GM18502 (cell line): ENCODE results near the gene TMPRSS5.

Experiments
- ATAC-seq: cut with Tn5 transposase; IDR thresholded peaks from one replicate; pipeline ENCODE4 v1.9.1; 2021; ENCODE audit warnings: mild to moderate bottlenecking; ENCODE audit not compliant: unreplicated experiment, poor library complexity

The TMPRSS5 gene

DNA sequence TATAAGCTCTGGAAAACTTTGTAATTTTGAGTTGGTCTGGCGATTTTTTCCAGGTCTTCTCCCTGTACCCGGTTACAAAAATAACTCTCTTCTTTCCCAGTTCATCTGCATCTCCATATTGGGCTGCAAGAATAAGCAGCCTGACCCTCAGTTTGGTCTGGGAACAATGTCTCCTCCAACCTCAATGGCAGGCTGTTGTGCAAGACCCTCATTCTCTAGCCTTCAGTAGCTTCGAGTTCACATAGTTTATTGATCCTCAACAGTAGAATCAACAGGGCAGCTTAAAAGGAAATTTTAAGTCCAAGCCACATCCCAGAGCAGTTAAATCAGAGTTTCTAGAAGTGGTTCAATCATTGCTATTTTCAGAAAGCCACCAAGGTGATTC is 35.3 kb downstream of the TMPRSS5 start:
- no peak for ATAC-seq

- no peak for ATAC-seq
Observed at GRCh38 chr11:113670149-113670830, 35.8 kb downstream of the TMPRSS5 start.

GRCh38 chr11:113668255-113668654 is 37.9 kb downstream of the TMPRSS5 start:
- no peak for ATAC-seq

DNA sequence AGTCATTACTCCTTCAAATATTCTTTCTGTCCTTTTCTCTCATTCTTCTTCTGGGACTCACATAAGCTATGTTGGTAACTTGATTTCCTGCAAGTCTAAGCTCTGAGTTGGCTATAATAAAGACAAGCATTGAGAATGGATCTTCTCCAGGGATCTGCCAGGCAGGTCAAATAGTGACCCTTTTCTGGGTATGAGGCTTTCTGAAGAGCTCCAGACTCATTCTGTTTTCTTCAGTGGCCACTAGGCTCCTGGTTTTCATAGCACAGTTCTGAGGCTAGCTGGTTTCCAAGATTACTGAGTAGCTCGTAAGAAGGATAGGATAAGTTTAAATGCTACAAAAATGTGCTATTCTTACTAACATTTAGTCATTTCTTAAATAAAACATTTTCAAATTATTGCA is 38.3 kb downstream of the TMPRSS5 start:
- no peak for ATAC-seq

GRCh38 chr11:113666584-113666983 is 39.5 kb downstream of the TMPRSS5 start:
- no peak for ATAC-seq

GRCh38 chr11:113664981-113665710 is 41.0 kb downstream of the TMPRSS5 start:
- ATAC-seq = no peak

DNA sequence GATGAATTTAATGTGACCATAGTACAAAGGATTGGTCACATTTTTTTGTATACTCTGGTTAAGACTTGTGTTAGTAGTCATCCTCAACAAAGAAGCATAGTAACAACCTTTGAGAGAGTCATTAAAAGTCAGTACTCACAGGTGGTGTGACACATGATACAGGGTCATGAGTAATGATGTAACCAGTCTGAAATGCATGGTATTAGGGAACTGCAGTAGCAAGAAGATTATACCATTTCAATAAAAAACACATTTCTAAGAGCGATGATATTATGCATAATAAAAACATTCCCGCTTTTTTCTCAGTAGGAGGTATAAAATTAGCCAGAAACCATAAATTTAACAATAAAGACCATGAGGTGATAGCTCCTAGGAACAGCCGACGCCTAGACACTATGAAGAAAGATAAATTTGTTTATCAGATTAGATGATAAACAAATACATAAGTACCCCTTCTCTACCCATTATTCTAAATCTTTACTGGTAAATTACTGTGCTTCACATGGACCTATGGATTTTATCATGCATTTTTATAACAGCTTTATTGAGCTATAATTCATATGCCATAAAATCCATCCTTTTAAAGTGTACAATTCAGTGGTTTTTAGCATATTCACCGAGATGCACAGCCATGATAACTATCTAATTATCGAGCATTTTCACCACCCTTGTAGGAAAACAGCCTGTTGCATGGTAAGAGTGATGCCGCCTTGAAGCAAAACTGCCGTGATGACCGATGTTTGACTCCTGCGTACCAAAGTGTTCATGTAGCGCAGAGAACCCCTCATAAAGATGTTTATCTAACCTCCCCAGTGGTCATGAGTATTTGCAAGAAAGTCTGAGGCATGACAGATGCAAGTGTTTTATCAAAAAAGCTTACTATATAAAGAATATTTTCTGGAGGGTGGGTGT is 41.8 kb downstream of the TMPRSS5 start:
- no peak for ATAC-seq

DNA sequence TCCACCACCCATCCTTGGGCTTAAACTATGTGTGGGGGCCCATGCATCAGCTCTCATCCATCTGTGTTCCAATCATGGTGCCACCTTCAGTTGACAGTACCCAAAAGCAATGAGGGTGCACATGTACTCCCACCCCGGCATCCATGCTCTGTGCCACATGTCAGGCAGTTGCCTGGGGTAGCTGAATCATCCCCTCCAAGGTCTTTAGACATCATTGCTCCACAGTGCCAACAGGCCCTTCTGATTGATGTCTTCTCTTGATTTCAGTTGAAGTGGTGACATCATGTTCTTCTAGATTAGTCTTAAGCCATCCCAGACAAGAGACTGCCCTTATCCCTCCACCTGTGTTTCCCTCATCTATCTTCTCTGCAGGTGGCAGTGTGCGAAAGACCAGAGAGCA is 42.5 kb downstream of the TMPRSS5 start:
- ATAC-seq = no peak

- ATAC-seq = no peak
Observed at GRCh38 chr11:113655771-113656170, 50.3 kb downstream of the TMPRSS5 start.

DNA sequence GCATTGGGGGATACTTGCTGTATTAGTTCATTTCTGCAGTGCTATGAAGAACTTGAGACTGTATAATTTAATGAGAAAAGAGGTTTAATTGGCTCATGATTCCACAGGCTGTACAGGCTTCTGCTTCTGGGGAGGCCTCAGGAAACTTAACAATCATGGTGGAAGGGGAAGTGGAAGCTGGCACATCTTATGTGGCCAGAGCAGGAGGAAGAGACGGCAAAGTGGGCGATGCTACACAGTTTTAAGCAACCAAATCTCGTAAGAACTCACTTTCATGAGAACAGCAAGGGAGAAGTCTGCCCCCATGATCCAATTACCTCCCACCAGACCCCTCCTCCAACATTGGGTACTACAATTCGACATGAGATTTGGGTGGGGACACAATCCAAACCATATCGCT is 55.1 kb downstream of the TMPRSS5 start:
- ATAC-seq = no peak

- ATAC-seq = no peak
Observed at GRCh38 chr11:113649311-113649710, 56.8 kb downstream of the TMPRSS5 start.

DNA sequence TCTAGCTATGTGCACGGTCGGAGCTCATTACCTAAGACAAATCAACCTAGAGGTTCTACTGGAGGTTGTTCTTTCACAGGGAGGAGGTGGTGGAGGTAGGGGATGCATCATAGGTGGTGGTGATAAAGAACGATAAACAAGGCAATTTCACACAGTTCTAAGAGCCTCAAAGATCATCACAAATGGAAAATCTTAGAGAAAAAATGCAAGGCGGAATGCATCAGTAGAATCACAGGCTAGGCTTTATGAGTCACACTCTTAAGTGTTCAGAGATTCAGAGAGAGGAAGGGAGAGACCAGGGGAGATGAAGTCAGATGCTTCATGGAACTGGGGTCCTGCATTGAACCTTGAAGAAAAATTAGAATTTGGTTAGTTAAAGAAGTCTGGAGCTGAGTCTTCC is 58.3 kb downstream of the TMPRSS5 start:
- ATAC-seq = no peak

DNA sequence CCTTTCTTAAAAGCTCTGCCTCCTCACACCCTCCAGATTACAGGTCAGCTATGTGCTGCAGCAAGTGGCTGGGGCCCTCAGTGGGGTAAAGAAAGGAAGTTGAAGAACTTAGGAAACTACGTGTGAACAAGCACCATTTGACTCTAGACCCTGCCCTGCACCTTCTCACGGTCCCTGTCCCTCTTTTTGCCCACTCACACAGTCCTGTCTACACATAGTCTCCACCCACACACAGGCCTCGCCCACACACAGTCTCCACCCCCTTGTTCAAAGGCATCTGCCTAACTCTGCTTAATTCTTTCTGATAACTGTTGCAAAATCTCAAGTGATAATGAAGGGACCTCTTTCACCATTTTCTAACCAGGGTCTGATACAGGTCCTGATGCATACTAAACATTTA is 59.0 kb downstream of the TMPRSS5 start:
- ATAC-seq = no peak

DNA sequence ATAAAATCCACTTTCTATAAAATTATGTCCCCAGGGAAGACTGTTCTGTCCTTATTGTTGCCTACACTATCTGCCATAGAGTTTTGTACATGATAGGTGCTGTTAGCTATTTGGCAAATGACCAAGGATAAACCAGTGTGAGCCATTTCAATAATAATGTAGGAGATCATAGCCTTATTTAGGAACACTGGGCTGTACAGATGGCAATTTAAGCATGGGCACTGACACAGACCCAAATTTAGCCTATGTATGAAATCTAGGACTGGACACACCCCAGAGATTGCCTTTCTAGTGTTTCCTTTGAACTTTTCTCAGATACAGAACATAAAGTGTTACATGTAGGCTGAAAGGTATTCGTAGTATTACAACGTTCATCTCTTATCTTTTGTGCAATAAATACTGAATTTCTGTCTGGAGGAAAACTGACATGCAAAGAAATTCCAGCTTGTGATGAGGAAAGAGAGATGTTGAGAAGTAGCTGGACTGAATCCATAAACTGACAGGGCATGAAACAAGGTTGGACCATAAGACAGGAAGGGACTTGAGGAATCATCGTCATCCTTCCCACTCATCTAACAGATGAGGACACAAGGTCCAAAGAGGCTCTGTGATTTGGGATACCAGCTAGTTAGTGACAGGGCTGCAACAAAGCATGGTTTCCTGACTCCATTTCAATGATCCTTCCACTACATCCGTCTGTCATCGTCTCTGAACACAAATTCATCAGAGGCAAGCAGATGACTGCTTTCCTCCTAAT is 60.3 kb downstream of the TMPRSS5 start:
- ATAC-seq = no peak

DNA sequence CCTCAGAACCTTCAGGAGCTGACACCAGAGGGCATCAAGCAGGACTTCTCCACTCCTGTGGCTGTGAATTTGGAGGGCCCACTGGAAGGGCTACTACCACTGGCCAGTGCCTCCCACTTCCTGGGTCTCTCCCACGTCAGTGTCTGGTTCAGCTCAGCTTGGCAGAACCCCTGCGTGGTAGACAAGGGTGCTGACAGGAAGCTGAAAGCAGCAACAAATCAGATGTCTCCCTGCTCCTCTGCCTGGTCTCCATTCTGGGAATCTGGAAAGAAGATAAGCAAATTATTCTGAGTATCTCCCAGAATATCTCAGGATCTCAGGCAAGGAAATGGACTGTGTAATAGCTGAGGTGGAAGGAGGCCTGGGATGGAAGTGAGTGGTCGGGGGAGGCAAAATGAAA is 61.5 kb downstream of the TMPRSS5 start:
- ATAC-seq = no peak

GRCh38 chr11:113643701-113644100 is 62.4 kb downstream of the TMPRSS5 start:
- no peak for ATAC-seq

DNA sequence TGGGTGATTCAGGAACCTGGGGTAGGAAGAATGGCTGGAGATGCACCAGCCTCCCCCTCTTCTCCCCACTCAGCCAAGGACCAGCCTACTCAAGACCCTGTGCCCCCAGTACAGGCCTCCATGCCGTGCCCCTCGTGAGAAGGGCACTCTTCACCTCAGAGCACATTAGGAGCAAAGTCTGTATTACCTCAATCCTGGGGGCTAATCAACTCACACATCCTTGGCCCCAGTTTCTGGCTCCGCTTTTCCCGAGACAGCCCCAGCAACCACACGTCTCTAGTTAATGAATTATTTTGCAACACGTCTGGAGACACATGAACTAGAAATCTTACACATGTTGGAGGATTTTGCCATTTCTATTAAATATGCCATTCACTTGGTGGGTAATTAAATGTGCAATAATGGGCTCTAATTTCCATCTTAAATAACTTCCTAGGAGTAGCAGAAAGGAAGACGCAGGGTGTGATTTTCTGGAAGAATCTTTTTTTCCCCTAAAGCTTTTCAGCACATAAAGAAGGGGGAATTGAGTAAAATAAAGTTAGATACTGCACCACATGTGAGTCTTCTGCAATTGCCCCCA is 63.0 kb downstream of the TMPRSS5 start:
- no peak for ATAC-seq

- no peak for ATAC-seq
Observed at GRCh38 chr11:113642090-113642489, 64.0 kb downstream of the TMPRSS5 start.

GRCh38 chr11:113638376-113638775 is 67.7 kb downstream of the TMPRSS5 start:
- no peak for ATAC-seq

GRCh38 chr11:113637636-113638035 is 68.5 kb downstream of the TMPRSS5 start:
- no peak for ATAC-seq
